VCaP (cell line): ENCODE measurements around the gene USP33.
"Not testable (repeated sequence)": the region's sequence is repeated elsewhere in the genome, so short reads cannot be mapped to it uniquely, and the experiment has no call there.

ENCODE experiments used
- H3K27ac ChIP-seq: fragments of 450-650 bp; 2 replicates; pipeline ENCODE4 v1.5.1; 2017
- TF ChIP-seq, protein P1 (sequence below): fragments of 450-650 bp; conservative IDR thresholded peaks from 2 replicates; pipeline ENCODE4 v1.5.1; 2017; ENCODE audit warnings: mild to moderate bottlenecking, moderate library complexity

The USP33 gene

DNA sequence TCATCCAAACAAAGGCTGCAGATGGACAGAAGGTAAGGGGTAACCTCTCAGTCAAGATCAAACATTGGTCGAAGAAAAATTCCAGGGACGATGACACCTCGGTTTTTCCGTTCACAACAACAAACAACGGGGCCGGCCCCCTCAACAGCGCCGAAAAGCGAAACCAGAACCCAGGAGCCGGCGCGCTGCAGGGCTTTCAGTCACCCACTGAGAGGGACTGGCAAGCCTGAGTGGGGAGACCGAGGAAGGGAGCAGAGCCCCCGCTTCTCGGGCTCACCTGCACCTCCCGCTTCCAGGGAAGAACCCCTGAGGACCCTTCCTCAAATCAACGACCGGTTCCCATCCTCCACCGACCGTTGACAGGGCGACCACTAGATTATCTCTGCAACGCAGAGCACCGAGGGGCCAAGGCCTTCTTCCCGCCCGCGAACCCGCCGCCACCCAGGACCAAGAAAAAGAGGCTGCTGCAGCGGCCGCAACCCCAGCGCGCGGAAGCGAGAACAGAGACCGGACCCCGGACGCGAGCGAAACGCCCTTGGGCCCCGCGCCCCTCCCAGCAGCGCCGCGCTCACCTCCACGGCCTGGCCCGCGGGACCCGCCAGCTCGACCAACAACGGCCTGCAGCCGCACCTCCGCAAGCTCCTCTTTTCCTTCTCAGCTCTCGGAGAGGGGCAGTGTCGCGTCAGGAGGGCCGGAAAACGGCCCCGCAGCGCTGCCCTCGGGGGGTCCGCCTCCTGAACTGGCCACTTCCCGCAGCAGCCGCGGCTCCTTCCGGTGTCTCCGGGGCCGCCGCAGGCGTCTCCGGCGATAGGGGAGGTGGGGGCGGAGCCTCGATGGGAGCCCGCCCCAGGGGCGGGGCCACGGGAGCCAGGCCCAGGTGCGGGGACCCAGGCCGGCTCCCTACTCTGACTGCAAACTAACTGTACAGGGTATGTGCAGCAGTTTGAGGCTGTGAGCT lies at the start of gene USP33:
USP33 (minus strand) TSS at position 782 of the 958 bp plus-strand sequence. CDS start 18,155 bp downstream, outside the sequence.
- H3K27ac ChIP-seq = peak within 1 kb of the TSS; percentile 93
- TF ChIP-seq, protein P1, sequence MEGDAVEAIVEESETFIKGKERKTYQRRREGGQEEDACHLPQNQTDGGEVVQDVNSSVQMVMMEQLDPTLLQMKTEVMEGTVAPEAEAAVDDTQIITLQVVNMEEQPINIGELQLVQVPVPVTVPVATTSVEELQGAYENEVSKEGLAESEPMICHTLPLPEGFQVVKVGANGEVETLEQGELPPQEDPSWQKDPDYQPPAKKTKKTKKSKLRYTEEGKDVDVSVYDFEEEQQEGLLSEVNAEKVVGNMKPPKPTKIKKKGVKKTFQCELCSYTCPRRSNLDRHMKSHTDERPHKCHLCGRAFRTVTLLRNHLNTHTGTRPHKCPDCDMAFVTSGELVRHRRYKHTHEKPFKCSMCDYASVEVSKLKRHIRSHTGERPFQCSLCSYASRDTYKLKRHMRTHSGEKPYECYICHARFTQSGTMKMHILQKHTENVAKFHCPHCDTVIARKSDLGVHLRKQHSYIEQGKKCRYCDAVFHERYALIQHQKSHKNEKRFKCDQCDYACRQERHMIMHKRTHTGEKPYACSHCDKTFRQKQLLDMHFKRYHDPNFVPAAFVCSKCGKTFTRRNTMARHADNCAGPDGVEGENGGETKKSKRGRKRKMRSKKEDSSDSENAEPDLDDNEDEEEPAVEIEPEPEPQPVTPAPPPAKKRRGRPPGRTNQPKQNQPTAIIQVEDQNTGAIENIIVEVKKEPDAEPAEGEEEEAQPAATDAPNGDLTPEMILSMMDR = no peak

DNA sequence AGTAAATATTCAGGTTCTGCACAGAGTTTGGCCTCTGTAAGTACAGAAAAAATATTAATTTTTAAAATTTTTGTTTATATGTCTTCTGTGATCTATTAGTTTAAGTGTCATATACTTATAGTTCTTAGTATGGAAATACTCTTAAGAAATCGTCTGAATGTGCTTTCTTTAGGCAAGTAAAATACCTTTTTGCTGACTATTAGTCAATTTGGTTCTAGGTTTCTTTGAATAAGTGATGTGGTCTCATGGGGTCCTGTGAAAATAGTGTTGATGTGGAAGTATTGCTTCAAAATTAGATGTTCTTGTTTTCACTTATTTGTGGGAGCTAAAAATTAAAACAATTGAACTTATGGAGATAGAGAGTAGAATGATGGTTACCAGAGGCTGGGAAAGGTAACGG lies 43.7 kb upstream of the USP33 start:
- no peak overlapping the region for H3K27ac ChIP-seq
- TF ChIP-seq, protein P1 = no peak

DNA sequence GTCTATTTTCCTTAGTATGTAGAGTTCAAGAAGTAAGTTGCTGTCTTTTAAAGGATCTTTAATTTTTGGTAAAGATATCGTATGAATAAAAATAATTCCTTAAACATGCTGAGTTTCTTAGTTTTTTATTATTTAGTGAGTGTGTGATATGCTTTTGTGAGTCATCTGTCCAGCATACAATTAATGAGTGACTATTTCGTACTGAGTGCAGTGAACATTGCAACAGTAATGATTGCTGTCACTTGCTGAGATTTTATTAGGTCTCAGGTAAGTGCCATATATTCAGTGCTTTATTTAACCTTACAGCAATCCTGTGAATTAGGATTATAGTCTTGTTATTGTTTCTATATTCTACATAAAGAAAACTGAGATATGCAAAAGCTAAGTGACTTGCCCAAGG lies 42.4 kb upstream of the USP33 start:
- no peak overlapping the region for H3K27ac ChIP-seq
- TF ChIP-seq, protein P1 = no peak

DNA sequence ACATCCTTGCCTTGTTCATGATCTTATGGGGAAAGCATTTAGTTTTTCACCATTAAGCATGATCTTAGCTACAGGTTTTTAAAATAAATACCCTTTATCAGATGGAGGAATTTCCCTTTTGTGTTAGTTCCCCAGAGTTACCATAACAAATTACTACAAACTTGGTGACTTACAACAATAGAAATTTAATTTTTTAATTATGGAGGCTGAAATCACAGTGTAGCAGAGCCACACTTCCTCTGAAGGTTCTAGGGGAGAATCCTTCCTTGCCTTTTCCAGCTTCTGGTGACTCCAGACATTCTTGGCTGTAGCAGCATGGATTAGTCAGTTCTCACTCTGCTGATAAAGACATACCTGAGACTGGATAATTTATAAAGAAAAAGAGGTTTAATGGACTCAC lies 38.3 kb upstream of the USP33 start:
- no peak overlapping the region for H3K27ac ChIP-seq
- TF ChIP-seq, protein P1 = no peak

DNA sequence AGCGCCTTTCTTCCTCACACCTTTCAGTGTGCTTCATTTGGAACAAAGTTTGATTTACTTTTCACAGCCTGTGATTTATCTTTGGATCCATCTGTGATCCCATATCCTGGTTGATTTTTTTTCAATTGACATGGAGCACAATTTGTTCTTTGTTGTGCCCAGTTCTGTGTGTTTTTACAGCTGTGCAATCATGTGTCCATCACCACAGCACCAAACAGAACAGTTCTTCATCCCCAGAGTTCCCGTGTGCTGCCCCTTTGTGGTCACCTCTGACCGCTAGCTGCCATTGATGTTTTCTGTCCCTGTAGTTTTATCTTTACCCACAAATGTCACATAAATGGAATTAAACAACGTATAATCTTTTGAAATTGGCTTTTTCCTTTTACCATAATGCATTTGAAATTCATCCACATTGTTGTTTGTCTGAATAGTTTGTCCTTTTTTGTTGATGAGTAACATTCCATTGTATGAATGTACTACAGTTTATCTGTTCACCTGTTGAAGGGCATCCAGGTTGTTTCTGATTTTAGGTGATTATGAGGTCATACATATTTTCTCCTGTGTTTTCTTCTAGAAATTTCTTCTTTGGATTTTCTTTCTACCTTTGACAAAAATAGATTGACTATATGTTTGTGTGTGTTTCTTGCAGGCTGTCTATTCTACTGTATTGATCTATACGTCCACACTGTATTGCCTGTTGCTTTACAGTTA lies 37.2 kb upstream of the USP33 start:
- TF ChIP-seq, protein P1 = peak; percentile 41
- H3K27ac ChIP-seq = no peak overlapping the region

DNA sequence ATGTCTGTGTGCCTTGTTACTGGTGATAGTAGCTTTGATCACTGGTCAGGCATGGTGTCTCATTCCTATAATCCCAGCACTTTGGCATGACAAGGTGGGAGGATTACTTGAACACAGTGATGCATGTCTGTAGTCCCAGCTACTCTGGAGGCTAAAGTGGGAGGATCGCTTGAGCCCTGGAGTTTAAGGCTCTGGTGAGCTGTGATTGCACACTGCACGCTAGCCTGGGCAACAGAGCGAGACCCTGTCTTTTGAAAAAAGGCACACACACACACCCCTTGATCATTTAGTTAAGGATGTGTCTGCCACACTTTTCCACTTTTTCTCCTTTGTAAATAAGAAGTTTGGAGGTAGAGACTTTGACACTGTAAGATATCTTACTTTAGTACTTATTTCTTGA lies 34.9 kb upstream of the USP33 start:
- TF ChIP-seq, protein P1 = no peak
- H3K27ac ChIP-seq = no peak overlapping the region

DNA sequence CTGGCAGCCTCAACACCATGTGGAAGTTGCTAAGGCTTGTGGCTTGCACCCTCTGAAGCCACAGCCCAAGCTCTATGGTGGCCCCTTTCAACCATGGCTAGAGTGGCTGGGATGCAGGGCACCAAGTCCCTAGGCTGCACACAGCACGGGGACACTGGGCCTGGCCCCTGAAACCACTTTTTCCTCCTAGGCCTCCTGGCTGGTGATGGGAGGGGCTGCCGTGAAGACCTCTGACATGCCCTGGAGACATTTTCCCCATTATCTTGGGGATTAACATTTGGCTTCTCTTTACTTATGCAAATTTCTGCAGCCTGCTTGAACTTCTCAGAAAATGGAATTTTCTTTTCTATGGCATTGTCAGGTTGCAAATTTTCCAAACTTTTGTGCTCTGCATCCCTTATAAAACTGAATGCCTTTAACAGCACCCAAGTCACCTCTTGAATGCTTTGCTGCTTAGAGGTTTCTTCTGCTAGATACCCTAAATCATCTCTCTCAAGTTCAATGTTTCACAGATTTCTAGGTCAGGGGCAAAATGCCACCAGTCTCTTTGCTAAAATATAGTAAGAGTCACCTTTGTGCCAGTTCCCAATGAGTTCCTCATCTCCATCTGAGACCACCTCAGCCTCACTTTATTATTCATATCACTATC lies 26.6 kb upstream of the USP33 start:
- H3K27ac ChIP-seq = not testable (repeated sequence)
